Urinary bladder (tissue), 4 donors: ENCODE data around the gene MAN2B1. TPM values are rescaled to one million over a fixed set of nuclear protein-coding genes. Genes with fewer than 3 reads are reported as not detected.
"Not testable (repeated sequence)": the region's sequence is repeated elsewhere in the genome, so short reads cannot be mapped to it uniquely, and the experiment has no call there.

Source experiments
- DNase-seq: peaks from one replicate; pipeline ENCODE4 v3.0.0-alpha.2; 2015; ENCODE audit errors: extremely low spot score
- H3K27ac ChIP-seq: one replicate; pipeline ENCODE4 v1.5.1; 2013; ENCODE audit warnings: low read depth, mild to moderate bottlenecking, moderate library complexity
- H3K36me3 ChIP-seq: one replicate; pipeline ENCODE4 v1.6.1; 2013; ENCODE audit warnings: mild to moderate bottlenecking, moderate library complexity; ENCODE audit not compliant: insufficient read depth
- H3K4me1 ChIP-seq: one replicate; pipeline ENCODE4 v1.6.1; 2013; ENCODE audit warnings: mild to moderate bottlenecking, moderate library complexity; ENCODE audit not compliant: insufficient read depth
- H3K4me3 ChIP-seq: one replicate; pipeline ENCODE4 v1.5.1; 2013; ENCODE audit warnings: low read depth, low read length
- WGBS: extraction: QIAGEN DNeasy Blood & Tissue Kit; methylation state at CpG from one replicate; pipeline ENCODE4 v1.1.7; 2013; 5-methylcytosine and 5-hydroxymethylcytosine counted together
- polyA plus RNA-seq: library from polyadenylated mRNA; stranded (reverse); fragments of 200-250 nt; gene quantifications from one replicate; pipeline ENCODE4 v1.2.3, GENCODE V29; 2013
- total RNA-seq: library from RNA; depleted of rRNA; stranded (reverse); fragments of >200 nt; gene quantifications from one replicate; pipeline ENCODE4 v1.2.3, GENCODE V29; 2014
- donor health status: healthy with polysubstance abuse.
- donor health status: healthy.

MAN2B1 gene
- total and polyA plus RNA-seq, 2 donors = 31.1 to 60.0 TPM

DNA sequence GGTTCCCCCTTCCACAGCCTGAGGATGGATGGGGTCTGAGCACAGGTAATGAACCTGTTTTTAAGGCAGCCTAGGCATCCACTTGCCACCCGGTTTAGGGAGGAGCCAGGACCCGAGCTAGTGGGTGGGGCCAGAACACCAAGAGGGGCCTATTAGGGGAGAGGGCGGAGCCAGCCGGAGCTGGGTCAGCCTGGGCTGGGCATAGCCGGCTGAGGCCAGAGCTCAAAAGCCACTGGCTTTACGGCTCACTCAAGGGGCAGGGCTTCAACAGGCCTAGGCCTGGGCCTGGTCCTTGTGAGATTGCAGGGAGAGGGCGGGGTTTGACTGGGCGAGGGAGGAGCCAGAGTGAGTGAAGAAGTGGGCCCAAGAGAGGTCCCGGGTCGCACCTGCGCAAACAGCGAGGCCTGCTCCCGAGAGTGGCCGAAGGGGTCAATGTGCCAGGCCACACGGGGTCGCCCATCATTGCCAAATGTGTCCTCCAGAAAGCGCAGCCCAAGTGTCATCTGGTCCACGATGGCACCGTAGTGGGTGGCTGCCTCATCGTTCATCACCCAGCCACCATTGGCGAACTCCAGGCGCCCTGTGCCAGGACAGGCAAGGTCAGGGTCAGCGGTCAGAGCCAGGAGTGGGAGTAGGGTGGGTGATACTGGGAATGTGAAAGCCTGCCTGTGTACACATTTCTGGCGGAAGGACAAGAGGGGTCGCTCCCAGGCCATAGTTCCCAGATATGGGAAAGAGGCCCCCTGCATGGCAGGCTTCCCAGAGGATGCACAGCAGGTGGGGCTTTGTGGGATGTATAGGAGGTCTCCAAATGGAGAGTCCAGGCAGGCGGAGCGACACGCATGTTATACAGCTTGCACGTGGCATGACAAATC is 1.9 kb downstream of the MAN2B1 start:
- Histone ChIP-seq H3K36me3 (no peaks in the 10 kb centered on the region), H3K4me1 (no peaks in the 10 kb centered on the region), H3K4me3 (no peak overlapping the region), H3K27ac (no peak overlapping the region)
- WGBS = 85% methylated on average over 29 of the region's 29 CpGs
- DNase-seq = no peak

GRCh38 chr19:12660980-12661379 is 5.6 kb downstream of the MAN2B1 start:
- 95% methylated on average over 12 of the region's 12 CpGs for WGBS
- no peak for DNase-seq
- no peak overlapping the region for H3K27ac ChIP-seq
- H3K4me1 ChIP-seq = no peaks in the 10 kb centered on the region
- H3K4me3 ChIP-seq = no peak overlapping the region
- no peaks in the 10 kb centered on the region for H3K36me3 ChIP-seq

DNA sequence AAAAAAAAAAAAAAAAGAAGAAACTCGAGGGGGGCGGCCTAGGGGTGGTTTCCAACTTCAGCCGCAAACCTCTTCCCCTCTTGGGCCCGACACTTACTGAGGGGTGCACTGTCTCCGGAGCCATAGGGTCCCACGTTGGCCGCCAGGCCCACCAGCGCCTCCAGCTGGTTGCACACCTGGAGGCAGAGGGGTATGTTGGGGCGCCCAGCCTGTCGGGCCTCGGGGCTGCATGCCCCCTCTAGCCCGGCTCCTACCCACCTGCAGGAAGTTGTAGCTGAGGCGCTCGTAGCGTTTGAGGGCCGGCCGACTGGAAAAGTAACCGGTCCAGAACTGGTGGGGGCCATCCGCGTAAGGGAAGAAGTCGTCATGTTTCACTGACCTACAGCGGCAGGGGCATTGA is 8.6 kb downstream of the MAN2B1 start:
- Histone ChIP-seq H3K4me3 (no peak overlapping the region), H3K36me3 (peaks cover 1% of the 10 kb centered on the region), H3K4me1 (no peaks in the 10 kb centered on the region), H3K27ac (no peak overlapping the region)
- WGBS = 97% methylated on average over 22 of the region's 22 CpGs
- no peak for DNase-seq

GRCh38 chr19:12656899-12657571 is 9.5 kb downstream of the MAN2B1 start:
- 61% methylated on average over 50 of the region's 50 CpGs for WGBS

GRCh38 chr19:12655546-12655945 is 11.0 kb downstream of the MAN2B1 start:
- no peaks in the 10 kb centered on the region for H3K4me1 ChIP-seq
- WGBS = 97% methylated on average over 8 of the region's 8 CpGs
- peaks cover 1% of the 10 kb centered on the region for H3K36me3 ChIP-seq
- DNase-seq = no peak
- H3K27ac ChIP-seq = no peak overlapping the region
- no peak overlapping the region for H3K4me3 ChIP-seq

More at GRCh38 chr19:12656899-12657571, 9.5 kb downstream of the MAN2B1 start:
- H3K27ac ChIP-seq = no peak overlapping the region
- no peak overlapping the region for H3K4me3 ChIP-seq
- H3K4me1 ChIP-seq = no peaks in the 10 kb centered on the region
- DNase-seq = no peak
- peaks cover 1% of the 10 kb centered on the region for H3K36me3 ChIP-seq

GRCh38 chr19:12652219-12652618 is 14.3 kb downstream of the MAN2B1 start:
- DNase-seq = no peak
- Histone ChIP-seq H3K4me1 (no peaks in the 10 kb centered on the region), H3K27ac (no peak overlapping the region), H3K36me3 (peaks cover 1% of the 10 kb centered on the region), H3K4me3 (no peak overlapping the region)
- WGBS = 97% methylated on average over 6 of the region's 6 CpGs

DNA sequence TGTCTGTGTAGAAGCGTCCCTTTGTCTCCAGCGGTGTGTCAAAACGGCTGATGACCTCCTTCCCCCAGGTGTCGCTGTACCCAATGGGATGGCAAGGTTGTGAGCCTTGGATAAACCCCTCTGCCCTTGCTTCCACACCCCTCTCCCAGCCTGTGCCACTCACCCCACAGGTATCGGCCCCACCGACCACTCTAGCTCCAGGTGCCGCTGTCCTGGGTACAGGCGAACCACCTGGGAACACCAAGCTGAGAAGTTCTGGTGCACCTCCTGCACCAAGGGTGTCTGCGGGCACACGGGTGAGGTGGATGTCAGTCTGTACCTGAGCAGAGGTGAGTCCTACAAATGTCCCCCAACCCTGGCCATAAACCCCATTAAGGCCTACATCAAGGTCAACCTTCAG is 16.6 kb downstream of the MAN2B1 start:
- Histone ChIP-seq H3K4me3 (no peak overlapping the region), H3K4me1 (no peaks in the 10 kb centered on the region), H3K27ac (no peak overlapping the region), H3K36me3 (no peaks in the 10 kb centered on the region)
- no peak for DNase-seq
- 97% methylated on average over 10 of the region's 10 CpGs for WGBS

DNA sequence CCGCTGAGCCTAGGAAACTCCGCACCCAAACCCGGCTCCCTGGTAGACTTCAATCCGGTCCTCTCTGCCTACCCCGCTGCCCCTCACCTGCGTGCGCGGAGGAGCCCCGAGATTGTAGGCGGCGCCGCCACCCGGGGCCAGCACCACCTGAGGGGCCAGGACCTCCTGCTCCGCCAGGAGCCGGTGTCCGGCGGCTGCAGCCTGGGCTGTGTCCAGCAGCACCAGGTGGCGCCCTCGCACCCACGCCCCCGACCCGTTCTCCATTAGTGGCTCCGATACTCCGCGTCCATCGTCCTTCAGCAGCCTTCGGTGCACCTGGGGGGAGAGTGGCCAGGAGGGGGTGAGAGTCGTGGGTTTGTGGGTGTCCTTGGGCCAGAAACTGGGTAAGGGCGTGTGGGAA is 18.5 kb downstream of the MAN2B1 start:
- Histone ChIP-seq H3K27ac (no peak overlapping the region), H3K4me1 (no peaks in the 10 kb centered on the region), H3K36me3 (no peaks in the 10 kb centered on the region), H3K4me3 (no peak overlapping the region)
- DNase-seq = no peak
- WGBS = 14% methylated on average over 29 of the region's 29 CpGs

GRCh38 chr19:12647490-12648071 is 19.0 kb downstream of the MAN2B1 start:
- Histone ChIP-seq H3K4me3 (peak overlapping the region; percentile 1), H3K27ac (no peak overlapping the region), H3K36me3 (no peaks in the 10 kb centered on the region), H3K4me1 (no peaks in the 10 kb centered on the region)
- DNase-seq = no peak
- 14% methylated on average over 31 of the region's 31 CpGs for WGBS

- DNase-seq = no peak
These were observed 19.5 kb downstream of the MAN2B1 start for GRCh38 chr19:12647047-12647446.

DNA sequence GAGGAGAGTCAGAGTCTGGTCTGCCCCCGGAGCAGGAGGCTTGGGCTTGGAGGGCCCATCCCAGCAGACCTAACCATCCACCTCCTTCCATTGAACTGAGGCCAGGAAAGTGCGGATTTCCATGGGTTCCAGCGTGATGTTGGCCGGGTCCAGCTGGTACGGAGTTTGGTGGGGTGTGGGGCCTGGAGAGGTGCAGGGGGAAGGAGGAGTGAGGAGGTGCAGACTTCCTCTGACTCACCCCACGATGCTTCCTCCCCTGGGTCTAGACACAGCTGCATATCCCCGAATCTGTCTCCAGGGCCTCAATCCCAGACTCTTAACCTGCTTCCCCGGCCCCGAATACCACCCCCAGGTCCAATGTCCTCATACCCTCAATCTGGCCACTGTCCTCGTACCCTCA is 20.0 kb downstream of the MAN2B1 start:
- no peaks in the 10 kb centered on the region for H3K36me3 ChIP-seq
- WGBS = 84% methylated on average over 10 of the region's 10 CpGs
- no peak overlapping the region for H3K27ac ChIP-seq
- H3K4me1 ChIP-seq = no peaks in the 10 kb centered on the region
- no peak for DNase-seq
- H3K4me3 ChIP-seq = no peak overlapping the region

More at GRCh38 chr19:12647047-12647446, 19.5 kb downstream of the MAN2B1 start:
- no peaks in the 10 kb centered on the region for H3K4me1 ChIP-seq
- no peak overlapping the region for H3K27ac ChIP-seq
- no peak overlapping the region for H3K4me3 ChIP-seq
- H3K36me3 ChIP-seq = no peaks in the 10 kb centered on the region
- WGBS = 75% methylated on average over 8 of the region's 8 CpGs

- WGBS = 93% methylated on average over 14 of the region's 14 CpGs
- H3K27ac ChIP-seq, DNase-seq, H3K4me1 ChIP-seq, H3K36me3 ChIP-seq, H3K4me3 ChIP-seq: not testable (repeated sequence)
These were observed 22.8 kb downstream of the MAN2B1 start for GRCh38 chr19:12643716-12644115.

- DNase-seq = no peak
- Histone ChIP-seq H3K36me3 (no peaks in the 10 kb centered on the region), H3K4me3 (no peak overlapping the region), H3K27ac (no peak overlapping the region), H3K4me1 (no peaks in the 10 kb centered on the region)
- WGBS = 92% methylated on average over 26 of the region's 26 CpGs
These were observed 24.0 kb downstream of the MAN2B1 start for GRCh38 chr19:12642506-12642905.

DNA sequence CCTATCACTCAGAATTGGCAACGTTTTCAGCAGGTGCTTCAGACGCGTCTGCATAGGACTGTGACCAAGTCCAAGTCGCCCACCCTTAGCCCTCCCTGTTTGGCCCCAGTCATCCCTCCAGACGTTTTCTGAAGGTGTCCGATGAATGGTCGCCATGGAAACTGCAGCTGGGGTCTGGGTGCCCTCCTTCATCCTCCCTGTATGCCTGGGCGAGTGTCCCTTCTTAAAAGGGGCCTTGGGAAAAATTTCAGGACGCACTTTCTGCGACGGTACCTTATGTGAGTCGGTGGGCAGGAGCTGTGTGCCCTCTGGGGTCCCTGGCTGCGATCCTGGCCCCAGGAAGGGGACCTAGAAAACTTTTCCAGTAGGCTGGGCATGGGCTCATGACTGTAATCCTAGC is 25.1 kb downstream of the MAN2B1 start:
- no peak for DNase-seq
- H3K36me3 ChIP-seq = no peaks in the 10 kb centered on the region
- no peak overlapping the region for H3K27ac ChIP-seq
- H3K4me3 ChIP-seq = no peak overlapping the region
- 75% methylated on average over 13 of the region's 13 CpGs for WGBS
- no peaks in the 10 kb centered on the region for H3K4me1 ChIP-seq
